ENCODE data around the gene HTR2C. TPM values are rescaled to one million over a fixed set of nuclear protein-coding genes. Genes with fewer than 3 reads are reported as not detected.

HTR2C gene
- total and polyA plus RNA-seq, 2 donors (not counting 1 experiment from before 2014, with no cell fraction given): not detected

GRCh38 chrX:114903618-114904017, 319.7 kb downstream of the HTR2C start:
- WGBS (ENCODE audit: insufficient coverage): no CpG with 5 or more reads among the region's 3 CpGs
- DNase-seq: no peak
- CTCF ChIA-PET: no interaction called here
- H3K4me1 ChIP-seq (ENCODE audit: control insufficient read depth in 2 of 2, insufficient read depth in 2 of 2, low read length in 2 of 2): no peaks in the 10 kb centered on the region
- POLR2A ChIA-PET: no interaction called here
- H3K27ac ChIP-seq (ENCODE audit: low read length in 2 of 2): no peak overlapping the region
- Mint-ChIP-seq H3K4me1 (no peaks in the 10 kb centered on the region), H3K27me3 (no peaks in the 10 kb centered on the region), H3K4me3 (no peak overlapping the region), H3K9me3 (ENCODE audit: insufficient read depth) (no peaks in the 10 kb centered on the region), H3K27ac (no peak overlapping the region)
- intact Hi-C loops (cut with micrococcal nuclease): no loop called here
- no peaks in the 10 kb centered on the region for H3K27me3 ChIP-seq (replicated peaks in 1 of 4; ENCODE audit: control extremely low read depth in 1 of 4, control insufficient read depth in 3 of 4, insufficient read depth in 4 of 4, low read length in 3 of 4)
- H4K20me1 ChIP-seq (ENCODE audit: control insufficient read depth, insufficient read depth, low read length, poor library complexity, severe bottlenecking): no peaks in the 10 kb centered on the region
- no peaks in the 10 kb centered on the region for H3K79me2 ChIP-seq (ENCODE audit: control insufficient read depth, insufficient read depth, low read length)
- no peak overlapping the region for H3K4me2 ChIP-seq (replicated peaks; ENCODE audit: low read depth, low read length, poor library complexity, severe bottlenecking)
- no peak overlapping the region for H3K4me3 ChIP-seq (ENCODE audit: control extremely low read depth in 1 of 5, extremely low read depth in 1 of 5, insufficient read depth in 1 of 5, low read depth in 2 of 5, low read length in 4 of 5)
- no peak for ATAC-seq (ENCODE audit: low read depth)
- H3K9ac ChIP-seq (ENCODE audit: low read length): no peak overlapping the region
- TF ChIP-seq EZH2 (IDR thresholded peaks at IDR 0.05; ENCODE audit: borderline replicate concordance, insufficient read depth, low read depth, low read length, poor library complexity, severe bottlenecking): no peak
- TF ChIP-seq, protein P1, sequence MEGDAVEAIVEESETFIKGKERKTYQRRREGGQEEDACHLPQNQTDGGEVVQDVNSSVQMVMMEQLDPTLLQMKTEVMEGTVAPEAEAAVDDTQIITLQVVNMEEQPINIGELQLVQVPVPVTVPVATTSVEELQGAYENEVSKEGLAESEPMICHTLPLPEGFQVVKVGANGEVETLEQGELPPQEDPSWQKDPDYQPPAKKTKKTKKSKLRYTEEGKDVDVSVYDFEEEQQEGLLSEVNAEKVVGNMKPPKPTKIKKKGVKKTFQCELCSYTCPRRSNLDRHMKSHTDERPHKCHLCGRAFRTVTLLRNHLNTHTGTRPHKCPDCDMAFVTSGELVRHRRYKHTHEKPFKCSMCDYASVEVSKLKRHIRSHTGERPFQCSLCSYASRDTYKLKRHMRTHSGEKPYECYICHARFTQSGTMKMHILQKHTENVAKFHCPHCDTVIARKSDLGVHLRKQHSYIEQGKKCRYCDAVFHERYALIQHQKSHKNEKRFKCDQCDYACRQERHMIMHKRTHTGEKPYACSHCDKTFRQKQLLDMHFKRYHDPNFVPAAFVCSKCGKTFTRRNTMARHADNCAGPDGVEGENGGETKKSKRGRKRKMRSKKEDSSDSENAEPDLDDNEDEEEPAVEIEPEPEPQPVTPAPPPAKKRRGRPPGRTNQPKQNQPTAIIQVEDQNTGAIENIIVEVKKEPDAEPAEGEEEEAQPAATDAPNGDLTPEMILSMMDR (IDR thresholded peaks at IDR 0.05): no peak
- no peaks in the 10 kb centered on the region for H3K36me3 ChIP-seq (replicated peaks in 1 of 2; ENCODE audit: control extremely low read depth in 1 of 2, control insufficient read depth in 1 of 2, extremely low read depth in 1 of 2, insufficient read depth in 2 of 2, low read length in 1 of 2)
- H2AFZ ChIP-seq (ENCODE audit: insufficient read depth, low read depth, low read length, poor library complexity, severe bottlenecking): no peak overlapping the region
- H3K9me3 ChIP-seq (ENCODE audit: control extremely low read depth in 1 of 3, control insufficient read depth in 2 of 3, insufficient read depth in 1 of 3, low read length in 2 of 3): peaks cover 0 to 5% (median 0%) of the 10 kb centered on the region in 3 donors

DNA sequence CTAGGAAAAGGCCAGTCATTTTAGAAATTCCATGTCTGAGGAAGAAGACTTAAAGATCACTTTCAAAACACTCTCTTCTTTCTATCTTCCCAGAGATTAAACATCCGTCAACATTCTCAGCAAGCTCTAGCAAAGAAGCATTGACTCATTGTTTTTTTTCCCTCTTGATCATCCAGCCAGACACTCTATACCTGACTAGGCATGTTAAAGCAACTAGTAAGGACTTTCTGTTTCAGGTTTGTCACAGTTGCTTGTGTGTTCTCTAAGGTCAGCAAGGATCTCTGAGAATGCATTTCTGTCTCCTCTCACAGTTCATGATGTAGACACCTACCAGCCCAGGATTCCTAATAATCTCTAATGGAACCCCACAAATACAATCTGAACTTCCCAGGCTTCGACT, 321.4 kb downstream of the HTR2C start:
- WGBS (ENCODE audit: insufficient coverage): no CpG with 5 or more reads among the region's 2 CpGs
- H3K27ac Mint-ChIP-seq: no peak overlapping the region
- H3K9me3 Mint-ChIP-seq (ENCODE audit: insufficient read depth): no peaks in the 10 kb centered on the region

More for the DNA sequence above, 321.4 kb downstream of the HTR2C start:
- no peak overlapping the region for H3K4me3 ChIP-seq (ENCODE audit: control extremely low read depth in 1 of 5, extremely low read depth in 1 of 5, insufficient read depth in 1 of 5, low read depth in 2 of 5, low read length in 4 of 5)
- ATAC-seq (ENCODE audit: low read depth) (no peak), DNase-seq (no peak)
- H3K9ac ChIP-seq (ENCODE audit: low read length): no peak overlapping the region
- POLR2A ChIA-PET: no interaction called here
- no peaks in the 10 kb centered on the region for H3K27me3 Mint-ChIP-seq
- no peaks in the 10 kb centered on the region for H4K20me1 ChIP-seq (ENCODE audit: control insufficient read depth, insufficient read depth, low read length, poor library complexity, severe bottlenecking)
- H3K4me2 ChIP-seq (replicated peaks; ENCODE audit: low read depth, low read length, poor library complexity, severe bottlenecking): no peak overlapping the region
- no peaks in the 10 kb centered on the region for H3K36me3 ChIP-seq (replicated peaks in 1 of 2; ENCODE audit: control extremely low read depth in 1 of 2, control insufficient read depth in 1 of 2, extremely low read depth in 1 of 2, insufficient read depth in 2 of 2, low read length in 1 of 2)
- no peak overlapping the region for H2AFZ ChIP-seq (ENCODE audit: insufficient read depth, low read depth, low read length, poor library complexity, severe bottlenecking)
- CTCF ChIA-PET: no interaction called here
- intact Hi-C loops (cut with micrococcal nuclease): no loop called here
- TF ChIP-seq, protein P1 (IDR thresholded peaks at IDR 0.05): no peak
- TF ChIP-seq EZH2 (IDR thresholded peaks at IDR 0.05; ENCODE audit: borderline replicate concordance, insufficient read depth, low read depth, low read length, poor library complexity, severe bottlenecking): no peak
- no peak overlapping the region for H3K4me3 Mint-ChIP-seq
- no peaks in the 10 kb centered on the region for H3K4me1 Mint-ChIP-seq
- no peaks in the 10 kb centered on the region for H3K4me1 ChIP-seq (ENCODE audit: control insufficient read depth in 2 of 2, insufficient read depth in 2 of 2, low read length in 2 of 2)
- no peaks in the 10 kb centered on the region for H3K27me3 ChIP-seq (replicated peaks in 1 of 4; ENCODE audit: control extremely low read depth in 1 of 4, control insufficient read depth in 3 of 4, insufficient read depth in 4 of 4, low read length in 3 of 4)
- H3K9me3 ChIP-seq (ENCODE audit: control extremely low read depth in 1 of 3, control insufficient read depth in 2 of 3, insufficient read depth in 1 of 3, low read length in 2 of 3): no peaks in the 10 kb centered on the region
- no peak overlapping the region for H3K27ac ChIP-seq (ENCODE audit: low read length in 2 of 2)
- H3K79me2 ChIP-seq (ENCODE audit: control insufficient read depth, insufficient read depth, low read length): no peaks in the 10 kb centered on the region
